Left ventricle myocardium superior (tissue), 1 donor: Measurements from ENCODE around the gene UNC79. TPM values are rescaled to one million over a fixed set of nuclear protein-coding genes. Genes with fewer than 3 reads are reported as not detected.

ENCODE experiments used
- ATAC-seq: fragments of 200-7000 bp; cut with Tn5 transposase; one replicate; pipeline ENCODE4 v1.9.1; 2020; ENCODE audit warnings: mild to moderate bottlenecking, moderate library complexity
- DNase-seq: peaks from one replicate; pipeline ENCODE4 v3.0.0-alpha.2; 2020
- intact Hi-C: fragments of 100-400 bp; cut with micrococcal nuclease; formaldehyde crosslinking; loops from one replicate; pipeline ENCODE4 v1.11.0; 2022
- total RNA-seq: library from RNA; stranded (reverse); fragmentation: NEBNext Ultra II Directional; extraction: Animal tissue kit (Norgen Biotek cat#: 25700); gene quantifications from one replicate; pipeline ENCODE4 v1.2.1, GENCODE V29; 2021
- donor health status: DM: no; HTN: yes; CAD: no; lungs with severe emphysema.

Gene UNC79
- total RNA-seq, 1 donor from 2014 or later: 0.25 TPM

DNA sequence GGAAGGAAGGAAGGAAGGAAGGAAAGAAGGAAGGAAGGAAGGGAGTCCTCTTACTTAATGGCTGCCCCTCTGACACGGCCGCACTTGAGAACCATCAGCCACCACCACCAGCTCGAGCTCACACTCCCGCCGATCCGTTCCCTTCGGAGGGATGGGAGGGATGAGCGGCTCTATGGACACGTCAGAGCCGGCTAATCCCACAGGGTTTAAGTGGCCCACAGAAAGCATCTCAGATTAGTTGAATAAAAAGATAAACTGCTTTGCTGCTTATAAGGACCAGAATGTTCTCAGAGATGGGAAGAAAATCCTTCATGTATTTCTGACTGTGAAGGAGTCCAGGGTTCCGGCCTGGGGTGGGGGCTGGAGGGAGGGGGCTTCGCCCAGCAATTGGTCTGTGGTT lies 326.5 kb downstream of the UNC79 start:
- DNase-seq (no peak), ATAC-seq (no peak)
- intact Hi-C loops: no loop called here

Other genes starting within 250 kb of the UNC79 start
- 54.6 TPM for gene MOAP1, start 246.0 kb upstream of the UNC79 start, total RNA-seq
- gene LYSET, start 245.6 kb upstream of the UNC79 start, total RNA-seq: 21.3 TPM
- 16.2 TPM for gene GON7, start 223.9 kb upstream of the UNC79 start, total RNA-seq
- 22.1 TPM for gene UBR7, start 223.7 kb upstream of the UNC79 start, total RNA-seq
- gene BTBD7, start 97.9 kb upstream of the UNC79 start, total RNA-seq: 25.5 TPM
- gene COX8C, start 83.8 kb upstream of the UNC79 start, total RNA-seq: 0.55 TPM